Measurements from ENCODE around the gene PCYT2. TPM values are rescaled to one million over a fixed set of nuclear protein-coding genes. Genes with fewer than 3 reads are reported as not detected.
A peak's percentile ranks its signal among the peaks of the same experiment; 100 is the strongest.

PCYT2 gene
- total RNA-seq, 1 experiment from 2014 or later: 51.5 TPM

GRCh38 chr17:81858170-81858966 lies 52.8 kb downstream of the PCYT2 start:
- Histone ChIP-seq H3K4me2 (ENCODE audit: low read length) (peak overlapping the region; percentile 95), H4K20me1 (ENCODE audit: insufficient read depth) (peaks cover 6% of the 10 kb centered on the region; the same call in 1 of the 2 replicates), H3K79me2 (ENCODE audit: insufficient read depth, low read length) (peaks cover 93% of the 10 kb centered on the region), H3K27ac (ENCODE audit: low read depth, low read length) (peak overlapping the region; percentile 94; the same call in 1 of the 2 replicates), H3K4me1 (ENCODE audit: control insufficient read depth in 1 of 2, insufficient read depth in 2 of 2, low read length in 2 of 2) (peaks cover 14 to 37% of the 10 kb centered on the region in 2 experiments), H3K4me3 (replicated peaks in 1 of 2; ENCODE audit: low read depth in 1 of 2, low read length in 2 of 2) (peak overlapping the region; percentile 81 to 92; a peak in 3 of 4 replicates), H3K27me3 (ENCODE audit: insufficient read depth, low read length) (no peaks in the 10 kb centered on the region), H3K9ac (ENCODE audit: low read length) (peak overlapping the region; percentile 94), H2AFZ (ENCODE audit: low read depth, low read length, poor library complexity, severe bottlenecking) (no peak overlapping the region), H3K36me3 (ENCODE audit: control insufficient read depth in 1 of 2, insufficient read depth in 2 of 2, low read length in 2 of 2) (peaks cover 44 to 63% of the 10 kb centered on the region in 2 experiments), H3K9me2 (ENCODE audit: insufficient read depth) (no peaks in the 10 kb centered on the region), H3K9me3 (ENCODE audit: control insufficient read depth in 1 of 2, insufficient read depth in 1 of 2, low read depth in 1 of 2, low read length in 2 of 2) (no peaks in the 10 kb centered on the region)
- no peak for TF ChIP-seq SRF (IDR thresholded peaks at IDR 0.05; ENCODE audit: low read depth)
- no peak for TF ChIP-seq FOSL1 (IDR thresholded peaks at IDR 0.05; ENCODE audit: low read depth)
- no peak for TF ChIP-seq REST (IDR thresholded peaks at IDR 0.05; ENCODE audit: low read depth)
- TF ChIP-seq ELF1 (IDR thresholded peaks at IDR 0.05; ENCODE audit: borderline replicate concordance, low read depth): no peak
- TF ChIP-seq SIN3A (IDR thresholded peaks at IDR 0.05; ENCODE audit: low read depth): no peak
- TF ChIP-seq CEBPB (IDR thresholded peaks at IDR 0.05; ENCODE audit: low read depth): no peak
- no peak for TF ChIP-seq TCF7L2 (IDR thresholded peaks at IDR 0.05; ENCODE audit: borderline replicate concordance, extremely low read depth, insufficient read depth, insufficient read length)
- ATAC-seq: no peak
- ChIA-PET POLR2A (interaction anchor here (1.2 kb wide), 1 partner anchor 25 kb away, joined by 3 read pairs; the partner anchor contains the start of gene MCRIP1), RAD21 (ENCODE audit: low non-redundant PET in 1 of 2, low total read pairs in 2 of 2, uncharacterized antibody in 2 of 2, unreplicated experiment in 2 of 2) (no interaction called here), CTCF (no interaction called here)
- intact Hi-C loops (cut with micrococcal nuclease): no loop called here
- no peak for DNase-seq (ENCODE audit: low read depth, low spot score)
- no TSS peak for BruUV-seq (replicated peaks)
